Measurements from ENCODE around the gene RHO.

The RHO gene

DNA sequence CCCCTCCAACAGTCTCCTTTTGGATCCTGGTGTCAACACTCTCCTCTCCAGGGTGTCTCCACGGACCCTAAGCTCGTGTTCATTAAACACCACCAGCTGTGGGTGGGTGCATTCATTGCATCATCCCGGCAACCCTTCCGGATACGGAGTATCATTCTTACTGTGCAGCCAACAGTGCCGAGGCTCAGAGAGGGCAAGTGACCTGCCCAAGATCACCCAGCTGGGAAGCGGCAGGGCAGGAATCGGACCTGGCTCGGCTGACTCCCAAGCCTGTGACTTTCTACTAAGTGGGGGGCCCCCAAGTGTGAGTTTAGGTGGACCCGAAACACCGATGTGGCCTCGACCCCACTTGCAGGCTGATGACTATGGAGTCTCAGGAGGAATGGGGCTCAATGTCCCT lies 34.9 kb downstream of the RHO start:
- no peak for DNase-seq

DNA sequence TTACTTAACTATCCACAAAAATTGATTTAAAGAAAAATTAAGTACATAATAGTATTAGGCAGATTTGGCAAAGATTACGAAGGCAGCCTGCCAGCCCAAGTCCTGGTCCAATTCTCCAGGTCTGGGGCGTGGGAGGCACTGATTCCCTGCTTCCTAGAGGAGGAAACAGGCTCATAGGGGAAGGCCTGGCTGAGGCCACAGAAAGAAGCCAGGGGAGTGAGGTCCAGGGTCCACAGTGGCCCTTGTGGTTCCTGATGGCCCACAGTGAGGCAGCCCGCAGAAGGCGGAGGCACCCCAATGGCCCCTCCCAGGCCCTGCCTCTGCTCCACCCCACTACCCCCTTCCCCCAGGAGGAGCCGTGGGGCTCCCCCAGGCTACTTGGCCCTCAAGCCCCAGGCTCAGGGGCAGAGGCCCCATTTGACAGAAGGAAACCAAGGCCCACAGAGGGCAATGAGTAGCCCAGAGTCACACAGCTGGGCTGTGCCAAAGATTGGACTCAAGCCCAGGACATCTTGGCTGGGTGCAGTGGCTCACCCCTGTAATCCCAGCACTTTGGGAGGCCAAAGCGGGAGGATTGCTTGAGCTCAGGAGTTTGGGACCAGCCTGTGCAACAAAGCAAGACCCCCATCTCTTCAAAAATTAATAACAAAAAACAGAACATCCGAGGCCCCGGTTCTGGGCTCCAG lies 35.6 kb downstream of the RHO start:
- DNase-seq = no peak

DNA sequence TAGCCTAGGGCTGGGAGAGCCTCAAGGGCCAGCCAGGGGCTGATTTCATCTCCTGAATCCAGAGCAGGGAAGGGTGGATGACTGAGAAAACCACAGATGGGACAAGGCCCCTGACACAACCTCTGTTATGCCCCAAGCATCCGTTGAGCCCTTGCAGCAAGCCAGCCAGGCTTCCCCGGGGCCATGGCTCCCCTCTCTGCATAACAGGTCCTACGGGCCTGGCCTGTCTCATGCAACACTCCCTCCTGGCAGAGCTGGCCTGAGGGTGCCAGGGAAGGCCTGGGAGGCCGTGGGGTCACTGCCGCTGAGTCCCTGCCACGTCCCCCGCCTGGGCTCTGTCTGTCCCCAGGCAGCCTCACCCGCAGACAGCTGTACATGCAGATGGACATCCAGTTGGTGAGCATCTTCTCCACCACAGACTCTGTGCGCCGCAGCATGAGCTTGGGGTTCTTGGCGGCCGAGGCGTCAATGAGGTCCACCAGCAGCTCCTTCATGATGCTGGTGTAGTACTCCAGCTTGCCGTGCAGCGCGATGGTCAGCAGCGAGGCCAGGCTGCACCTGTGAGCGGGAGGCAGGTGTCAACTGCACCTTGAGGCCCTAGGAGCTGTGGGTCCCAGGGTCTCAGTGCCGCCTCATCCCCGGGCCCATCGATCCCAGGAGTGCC lies 36.7 kb downstream of the RHO start:
- DNase-seq = no peak

DNA sequence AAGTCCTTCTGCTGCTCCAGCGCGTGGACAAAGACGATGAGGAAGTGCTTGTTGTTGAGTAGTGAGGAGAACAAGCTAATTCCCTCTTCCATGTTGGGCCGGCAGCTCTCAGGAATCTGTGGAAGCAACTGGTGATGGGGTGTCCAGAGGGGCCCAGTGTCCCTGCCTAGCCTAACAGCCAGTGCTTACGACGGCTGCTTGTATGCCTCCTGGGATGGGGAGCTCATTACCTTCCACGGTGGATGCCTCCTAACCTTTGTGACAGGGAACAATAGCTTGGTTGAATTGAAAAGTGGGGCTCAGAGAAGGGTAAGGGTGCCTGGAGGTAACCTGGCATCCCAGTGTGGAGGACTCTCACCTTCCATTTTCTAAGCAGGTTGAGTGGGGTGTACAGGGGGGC lies 37.5 kb downstream of the RHO start:
- no peak for DNase-seq

DNA sequence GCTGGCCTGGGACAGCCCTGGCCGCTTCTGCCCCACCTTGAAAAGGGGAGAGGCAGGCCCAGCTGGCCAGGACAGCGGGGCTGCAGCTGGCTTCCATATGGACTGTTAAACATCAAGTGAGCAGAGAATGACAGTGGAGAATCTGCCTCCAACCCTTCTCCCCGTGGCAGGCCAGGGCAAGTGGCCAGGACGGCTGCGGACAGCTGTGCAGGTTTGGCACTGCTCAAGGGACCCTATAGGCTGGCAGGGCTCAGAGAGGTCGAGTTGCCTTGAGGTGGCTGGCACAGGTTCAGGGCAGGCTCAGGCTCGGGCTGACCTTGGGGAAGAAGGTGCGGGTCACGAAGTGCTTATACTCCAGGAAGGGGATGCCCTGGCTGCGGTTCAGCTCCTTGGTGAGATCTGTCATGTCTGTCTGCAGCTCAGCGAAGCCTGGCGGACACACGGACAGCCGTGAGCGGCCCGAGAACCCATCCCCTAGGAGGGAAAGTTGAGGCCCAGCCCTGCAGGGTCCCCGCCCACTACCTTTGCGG lies 38.8 kb downstream of the RHO start:
- DNase-seq = no peak

DNA sequence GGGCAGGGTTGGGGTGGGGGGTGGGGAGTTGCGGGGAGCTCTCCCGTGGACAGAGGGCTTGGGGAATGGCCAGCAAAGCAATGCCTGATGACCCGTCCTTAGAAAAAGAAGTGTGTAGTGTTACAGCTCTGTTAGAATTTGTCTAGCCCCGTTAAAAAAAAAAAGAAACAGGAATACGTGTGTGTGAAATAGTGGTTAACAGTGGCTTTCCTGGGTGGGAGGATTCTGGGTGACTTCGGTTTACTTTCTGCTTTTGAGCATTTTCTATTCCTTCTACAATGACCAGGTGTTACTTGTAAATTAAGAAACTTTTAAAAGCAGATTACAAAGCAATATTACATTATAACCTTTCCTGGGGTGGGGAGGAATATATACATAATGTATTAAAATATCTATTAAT lies 39.5 kb downstream of the RHO start:
- no peak for DNase-seq

DNA sequence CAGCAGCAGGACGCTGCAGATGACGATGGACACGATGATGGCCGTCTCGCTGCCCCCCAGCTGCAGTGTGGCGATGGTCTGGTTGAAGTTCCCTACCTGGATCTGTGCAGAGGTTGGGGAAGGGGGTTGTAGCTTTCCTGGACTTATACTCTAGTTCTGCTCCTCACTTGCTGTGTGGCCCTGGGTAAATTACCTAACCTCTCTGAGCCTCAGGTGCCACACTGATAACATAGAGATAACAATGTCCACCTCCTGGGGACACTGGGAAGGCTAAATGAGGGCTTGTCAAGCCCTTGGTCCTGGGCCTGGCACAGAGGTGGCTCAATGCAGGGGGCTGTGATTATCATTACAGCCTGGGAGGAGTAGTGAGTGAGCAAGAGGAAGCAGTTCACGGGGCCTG lies 41.4 kb downstream of the RHO start:
- DNase-seq = no peak

DNA sequence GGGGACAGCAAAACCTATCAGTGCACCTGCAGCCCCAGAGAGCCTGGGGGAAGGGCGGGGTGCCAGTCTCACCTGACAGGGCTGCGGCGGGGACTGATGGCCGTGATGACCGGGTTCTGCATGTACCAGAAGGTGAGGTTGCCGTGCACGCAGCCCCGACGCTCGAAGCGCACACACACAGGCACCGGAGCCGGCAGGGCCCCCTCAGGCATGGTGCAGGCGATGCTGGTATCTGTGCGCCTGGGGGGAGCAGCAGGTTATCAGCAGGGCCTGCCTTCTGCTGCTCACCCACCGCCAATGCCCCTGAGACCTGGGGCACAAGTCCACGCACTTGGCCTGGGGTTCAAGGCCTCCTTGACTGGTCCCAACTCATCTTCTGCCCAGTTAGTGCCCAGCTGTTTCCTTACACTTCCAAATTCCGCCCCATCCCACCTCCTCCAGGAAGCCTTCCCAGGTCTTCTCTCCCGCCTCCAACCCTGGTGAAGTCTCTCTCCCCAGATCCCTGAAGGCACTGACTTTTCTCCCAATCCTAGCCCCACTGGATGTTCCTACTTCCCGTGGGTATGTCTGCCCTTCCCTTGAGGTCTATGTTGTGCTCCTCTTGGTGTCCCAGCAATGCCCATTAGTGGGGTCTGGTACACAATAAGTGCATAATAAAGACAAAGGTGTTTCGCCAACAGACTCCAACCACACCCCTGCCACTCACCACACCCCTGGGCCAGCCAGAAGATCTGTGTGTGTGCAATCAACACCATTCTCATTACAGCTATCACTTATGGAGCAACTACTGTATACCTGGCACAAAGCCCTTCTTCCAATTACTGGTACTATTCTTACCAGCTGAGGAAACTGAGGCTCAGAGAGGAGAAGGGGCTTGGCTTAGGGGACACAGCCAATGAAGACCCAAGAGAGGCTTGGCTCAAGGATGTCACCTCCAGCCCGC lies 43.4 kb downstream of the RHO start:
- DNase-seq = no peak

DNA sequence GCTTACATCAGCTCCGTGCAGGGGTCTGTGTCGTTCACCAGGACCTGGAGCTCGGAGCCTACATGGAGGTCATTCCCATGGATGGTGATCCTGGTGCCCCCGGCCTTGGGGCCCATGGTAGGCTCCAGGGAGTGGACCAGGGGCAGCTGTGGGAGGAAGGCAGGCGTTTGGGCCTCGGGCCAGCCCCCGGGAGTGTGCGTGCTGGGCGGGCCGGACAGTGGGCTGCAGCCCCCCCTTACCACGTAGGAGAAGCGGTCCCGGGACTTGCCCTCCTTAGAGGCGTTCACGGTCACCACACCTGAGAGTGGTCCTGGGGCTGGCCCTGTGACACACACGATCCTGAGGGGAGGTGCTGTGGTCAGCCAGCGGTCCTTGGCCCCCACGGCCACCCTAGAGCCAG lies 44.2 kb downstream of the RHO start:
- no peak for DNase-seq

DNA sequence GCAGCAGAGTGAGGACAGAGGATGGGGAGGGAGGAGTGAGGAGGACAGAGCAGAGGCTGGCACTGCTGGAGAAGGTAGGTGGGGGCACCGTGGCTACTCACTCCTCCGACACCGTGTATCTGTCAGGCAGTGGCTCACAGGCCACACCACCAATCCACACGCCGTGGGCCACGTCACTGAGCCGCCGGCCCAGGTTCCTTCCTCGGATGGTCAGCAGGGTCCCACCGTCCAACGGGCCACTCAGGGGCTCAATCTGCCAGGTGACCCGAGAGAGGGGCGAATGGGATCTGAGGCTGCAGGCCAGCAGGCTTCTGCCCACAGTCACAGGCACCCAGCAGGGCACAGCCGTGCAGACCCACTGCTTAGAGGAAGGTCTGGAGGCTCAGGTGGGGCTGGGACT lies 45.1 kb downstream of the RHO start:
- DNase-seq = no peak

DNA sequence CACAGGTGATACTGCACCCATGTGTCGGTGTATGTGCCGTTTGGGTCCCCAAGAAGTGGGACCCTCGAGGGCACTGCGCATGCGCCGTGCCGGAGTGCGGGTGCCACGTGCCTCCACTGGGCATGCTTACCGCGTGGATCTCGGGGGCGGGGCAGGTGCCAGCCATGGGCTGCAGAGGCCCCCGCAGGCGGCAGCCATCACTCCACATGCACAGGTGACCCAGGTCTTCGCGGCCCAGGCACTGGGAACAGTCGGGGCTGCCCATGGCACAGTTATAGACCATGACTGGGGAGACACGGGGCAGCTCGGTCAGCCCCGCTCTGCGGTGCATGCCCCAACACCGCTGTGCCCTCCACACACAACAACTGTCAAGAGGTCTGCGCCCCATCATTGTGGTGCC lies 45.8 kb downstream of the RHO start:
- no peak for DNase-seq

DNA sequence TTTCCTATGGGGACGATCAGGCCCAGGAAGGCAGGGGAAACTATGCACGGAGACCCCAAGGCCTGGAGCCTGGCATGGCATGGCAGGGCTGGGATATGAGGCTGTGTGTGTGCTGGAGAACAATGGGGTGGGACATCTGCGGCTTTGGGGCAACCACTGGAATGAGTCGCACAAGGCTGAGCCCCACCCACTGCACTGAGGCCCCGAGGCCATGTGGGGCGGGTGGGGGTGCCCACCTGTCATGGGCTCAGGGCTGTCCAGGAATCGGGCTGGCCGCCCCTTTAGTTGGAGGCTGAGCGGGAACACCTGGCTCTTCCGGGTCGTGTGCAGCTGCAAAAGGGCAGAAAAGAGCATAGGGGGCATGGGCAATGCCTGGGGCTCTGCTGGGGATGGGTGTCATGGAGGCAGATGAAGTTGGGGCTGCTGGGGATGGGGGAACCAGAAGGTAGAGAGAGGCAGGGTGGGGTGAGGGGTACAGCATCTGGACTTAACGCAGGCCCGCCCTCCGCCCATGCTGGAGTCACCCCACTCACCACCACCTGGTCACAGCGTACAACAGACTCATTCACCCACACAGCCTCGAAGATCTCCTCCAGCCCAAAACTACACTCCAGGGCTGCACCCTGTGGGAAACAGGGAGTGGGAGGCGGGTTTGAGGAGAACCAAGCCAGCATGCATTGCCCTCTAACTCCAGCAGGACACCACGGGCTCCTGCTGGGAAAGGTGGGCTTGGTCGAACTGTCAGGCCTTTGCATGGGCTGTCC lies 47.0 kb downstream of the RHO start:
- no peak for DNase-seq

DNA sequence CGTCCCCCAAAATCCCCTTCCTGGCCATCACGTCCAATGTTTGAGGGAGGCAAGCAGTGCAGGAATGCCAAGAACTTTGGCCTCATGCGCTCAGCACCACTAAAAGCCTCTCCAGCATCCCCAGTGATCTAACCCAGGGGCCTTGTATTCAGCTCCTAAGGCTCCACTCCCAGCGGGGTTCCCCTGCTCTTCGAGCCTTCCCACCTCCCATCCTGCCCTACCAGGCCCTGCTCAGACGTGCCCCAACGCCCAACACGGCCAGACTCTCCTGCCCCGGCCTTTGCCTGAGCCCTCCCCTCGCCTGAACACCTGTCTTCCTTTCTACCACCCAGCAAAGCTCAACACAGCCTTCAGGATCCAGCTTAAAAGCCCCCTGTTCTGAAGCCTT lies 47.6 kb downstream of the RHO start:
- DNase-seq = no peak

DNA sequence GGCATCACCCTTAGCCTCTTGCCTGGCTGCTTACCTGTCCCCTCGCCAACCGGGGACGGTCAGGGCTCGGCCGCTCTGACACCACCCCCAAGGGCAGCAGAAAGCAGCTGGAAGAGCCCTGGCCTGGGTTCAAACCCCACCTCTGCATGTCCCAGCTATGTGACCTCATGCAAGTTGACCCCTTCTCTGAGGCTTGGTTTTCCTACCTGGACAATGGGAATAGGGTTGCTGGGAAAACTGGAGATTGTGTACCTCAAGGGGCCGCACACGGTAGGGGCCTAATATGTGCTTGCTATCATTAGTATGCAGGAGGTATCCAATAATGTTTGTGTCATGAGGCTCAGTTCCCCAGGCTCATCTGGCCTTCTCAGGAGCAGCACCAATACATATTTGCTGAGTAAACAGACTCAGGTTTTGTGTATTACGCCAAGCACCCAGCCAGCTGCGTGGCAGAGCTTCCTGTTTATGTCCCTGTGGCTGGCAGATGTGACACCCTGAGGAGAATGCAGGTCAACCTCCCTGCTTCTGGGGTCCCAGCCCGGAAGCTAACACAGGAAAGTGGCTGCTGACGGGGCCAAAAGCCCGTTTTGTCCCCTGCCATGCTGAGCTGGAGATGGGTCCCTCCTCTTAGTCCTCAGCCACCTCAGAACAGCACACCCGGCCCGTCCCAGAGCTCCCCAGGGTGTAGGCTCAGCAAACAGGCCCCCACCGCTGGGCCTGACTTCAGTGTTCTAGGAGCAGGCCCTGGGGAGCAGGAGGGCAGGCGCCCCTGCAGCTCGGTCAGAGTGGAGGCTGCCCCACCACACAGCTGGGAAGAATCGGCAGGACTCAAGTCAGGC lies 48.3 kb downstream of the RHO start:
- DNase-seq = peak; percentile 18

DNA sequence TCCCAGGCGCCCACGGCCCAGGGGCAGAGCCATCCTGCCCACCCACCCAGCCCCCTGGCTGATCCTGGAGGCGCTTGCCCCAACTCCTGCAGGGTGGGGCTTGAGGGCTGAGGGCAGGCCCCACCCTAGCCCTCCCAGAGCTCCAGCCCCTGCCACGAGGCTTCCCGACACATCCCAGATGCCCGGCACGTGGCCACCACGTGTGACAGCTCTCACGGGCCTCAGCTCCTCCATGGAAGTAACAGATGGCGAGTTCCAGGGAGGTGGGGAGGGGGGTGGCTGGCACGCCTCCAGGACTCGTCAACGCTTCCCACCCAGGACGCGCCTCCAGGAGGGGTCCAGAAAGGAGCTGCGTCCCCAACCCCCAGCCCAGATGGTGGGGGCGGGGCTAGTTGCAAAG lies 48.9 kb downstream of the RHO start:
- no peak for DNase-seq

DNA sequence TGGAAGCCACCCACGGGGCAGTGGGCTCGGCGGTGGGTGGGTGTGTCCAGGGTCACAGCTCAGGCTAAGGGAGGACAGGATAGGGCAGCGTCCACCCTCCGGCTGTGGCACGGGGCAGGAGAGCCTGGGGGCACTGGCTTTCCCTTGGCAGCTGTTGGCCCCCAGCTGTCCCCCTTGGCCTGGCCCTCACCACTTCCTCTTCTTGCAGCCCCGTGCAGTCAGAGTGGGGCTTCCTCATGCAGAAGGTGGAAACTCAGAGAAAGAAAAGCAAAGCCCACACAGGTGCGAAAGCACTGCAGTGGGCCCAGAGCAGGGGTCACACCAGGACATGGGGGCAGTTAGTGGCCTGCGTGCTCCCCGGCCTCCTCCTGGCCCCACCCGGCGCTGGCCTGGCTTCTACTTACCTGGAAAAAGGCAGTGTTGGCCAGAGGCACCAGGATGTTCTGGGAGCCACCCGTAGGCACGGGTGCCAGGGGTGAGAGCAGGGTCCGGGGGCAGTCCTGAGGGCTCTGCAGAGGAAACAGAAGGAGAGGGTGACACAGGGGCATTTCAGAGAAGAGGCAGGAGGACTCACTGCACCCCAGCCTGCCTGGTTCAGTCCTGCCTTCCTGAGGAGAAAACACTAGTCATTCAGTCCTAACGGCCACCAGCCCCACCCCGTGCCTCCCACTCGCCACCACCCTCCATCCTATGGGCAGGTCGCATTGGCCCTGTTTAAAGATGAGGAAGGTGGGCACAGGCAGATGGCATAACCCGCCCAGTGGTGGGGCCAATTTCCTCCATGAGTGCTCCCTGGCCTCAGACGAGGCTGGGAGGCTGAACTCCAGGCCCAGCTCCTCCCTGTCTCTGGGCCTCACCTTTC lies 49.7 kb downstream of the RHO start:
- DNase-seq = peak; percentile 82

DNA sequence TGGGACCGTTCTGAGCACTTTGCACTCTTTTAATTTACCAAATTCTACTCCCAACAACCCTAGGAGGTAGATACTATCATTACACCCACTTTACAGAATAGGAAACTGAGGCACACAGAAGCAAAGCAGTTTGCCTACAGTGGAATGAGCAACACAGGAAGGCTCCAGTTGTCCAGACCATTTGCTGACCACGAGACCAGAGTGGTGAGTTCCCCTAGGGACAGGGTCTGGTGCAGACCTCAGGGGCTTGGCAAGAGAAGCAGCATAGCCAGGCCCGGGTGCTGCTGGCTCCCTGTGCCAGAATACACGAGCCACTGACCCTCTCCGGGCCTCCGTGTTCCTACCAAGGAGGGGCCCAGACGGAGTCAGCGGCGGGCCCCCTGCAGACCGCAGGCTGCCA lies 51.6 kb downstream of the RHO start:
- DNase-seq = no peak

DNA sequence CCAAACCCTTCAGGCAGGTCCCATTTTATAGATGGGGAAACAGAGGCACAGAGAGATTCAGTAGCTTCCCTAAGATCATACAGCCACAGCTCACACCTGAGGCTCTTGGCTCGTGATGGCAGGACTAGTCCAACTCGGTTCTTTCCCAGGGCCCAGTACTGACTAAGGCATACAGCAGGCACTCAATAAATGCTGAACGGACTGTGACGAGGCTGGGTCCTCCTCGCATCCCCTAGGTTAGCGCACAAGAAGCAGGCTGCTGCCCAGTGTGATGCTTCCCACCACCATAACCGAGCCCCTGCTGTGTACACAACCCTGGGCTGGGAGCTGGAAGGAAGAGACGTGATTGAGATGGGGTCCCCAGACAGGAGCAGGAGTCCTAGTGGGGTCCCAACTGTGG lies 53.2 kb downstream of the RHO start:
- DNase-seq = no peak

DNA sequence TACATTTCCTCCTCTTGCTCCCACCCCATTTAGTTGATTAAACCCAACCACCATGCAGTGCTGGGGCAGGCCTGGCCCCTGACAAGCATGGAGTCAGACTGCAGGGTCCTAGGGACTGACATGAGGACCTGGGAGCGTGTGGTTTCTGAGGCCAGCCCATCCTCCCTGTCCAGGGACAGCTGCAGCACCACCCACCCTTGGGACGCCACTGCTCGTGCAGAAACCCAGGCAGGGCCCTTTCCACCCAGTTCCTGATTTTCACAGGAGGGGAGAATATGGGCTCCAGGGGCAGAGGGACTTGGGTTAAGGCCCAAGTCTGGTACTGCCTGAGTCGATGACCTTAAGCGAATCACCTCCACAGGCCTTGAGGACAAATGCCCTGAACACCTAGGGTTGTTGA lies 54.4 kb downstream of the RHO start:
- no peak for DNase-seq

DNA sequence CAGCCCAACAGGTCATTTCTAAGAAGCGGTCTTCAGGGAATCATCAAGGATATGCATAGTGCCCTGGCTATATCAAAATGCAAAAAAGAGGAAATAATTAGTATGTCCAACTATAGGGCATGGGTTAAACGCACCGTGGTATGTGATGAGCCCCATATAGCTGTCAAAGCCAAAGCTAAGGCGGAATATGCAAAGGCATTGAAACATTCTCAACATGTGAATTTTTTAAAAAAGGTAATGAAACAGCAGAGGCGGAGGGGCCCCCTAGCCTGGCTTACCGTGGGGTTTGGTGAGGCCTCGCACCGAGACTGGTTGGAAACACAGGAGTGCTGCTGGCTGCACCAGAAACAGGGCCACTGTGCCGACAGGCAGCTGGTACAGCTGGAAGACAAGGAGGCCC lies 54.9 kb downstream of the RHO start:
- no peak for DNase-seq

DNA sequence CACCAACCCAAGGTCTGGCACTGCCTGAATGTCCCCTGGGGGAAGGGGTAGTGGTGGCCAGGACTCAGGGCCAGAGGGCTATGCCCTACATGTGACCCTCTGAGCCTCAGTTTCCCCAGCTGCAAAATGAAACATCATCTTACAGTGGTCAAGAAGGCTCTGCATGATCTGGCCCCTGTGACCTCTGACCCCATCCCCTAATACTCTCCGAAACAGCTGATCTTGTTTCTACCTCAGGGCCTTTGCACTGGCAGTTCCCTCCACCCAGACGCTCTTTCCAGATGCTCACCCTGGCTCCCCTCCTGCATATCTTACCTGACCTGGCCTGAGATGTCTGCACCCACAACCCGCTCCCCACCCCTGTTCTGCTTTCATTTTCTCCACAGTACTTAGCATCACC lies 56.2 kb downstream of the RHO start:
- no peak for DNase-seq
